Effector CD4-positive, alpha-beta T cell (primary cell): ENCODE results near the gene RMI1.

Source experiments
- DNase-seq: peaks from one replicate; pipeline ENCODE4 v3.0.0-alpha.2; 2020

The RMI1 gene

DNA sequence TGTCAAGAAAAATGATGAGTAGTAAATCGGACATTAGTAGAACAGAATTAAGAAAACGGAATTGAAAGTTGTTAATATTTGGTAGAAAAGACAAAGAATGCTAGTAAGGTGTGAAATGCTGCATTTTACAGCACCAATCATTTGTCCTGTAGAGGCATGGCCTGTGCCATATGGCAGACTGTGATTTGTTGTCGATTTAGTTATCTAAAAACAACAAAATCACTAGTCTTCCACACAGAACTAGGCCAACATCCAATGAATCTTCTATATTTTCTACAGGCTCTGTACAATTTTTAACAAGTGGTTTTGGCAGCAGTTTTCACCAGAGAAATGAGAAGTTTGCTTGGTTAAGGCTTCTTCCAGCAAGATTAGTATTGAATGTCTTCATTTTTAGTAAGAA, 11.0 kb upstream of the RMI1 start:
- no peak for DNase-seq

DNA sequence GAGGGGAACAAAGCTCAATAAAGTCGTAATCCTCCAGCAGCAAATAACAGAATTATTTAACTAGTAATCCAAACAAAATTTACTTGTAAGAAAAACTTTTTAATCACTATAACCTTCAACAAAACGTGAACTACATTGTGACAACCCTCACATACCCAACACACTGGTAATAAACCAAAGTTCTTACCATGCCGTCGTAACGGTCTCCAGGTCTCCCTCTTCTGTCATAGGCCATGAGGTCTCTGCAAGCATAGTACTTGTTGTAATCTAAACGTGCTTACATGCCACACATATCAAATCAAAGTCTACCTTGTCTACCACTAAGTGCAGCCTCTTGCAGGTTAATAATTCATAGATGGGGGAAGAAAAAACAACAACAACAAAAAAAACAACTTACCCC, 9.1 kb upstream of the RMI1 start:
- DNase-seq: no peak

DNA sequence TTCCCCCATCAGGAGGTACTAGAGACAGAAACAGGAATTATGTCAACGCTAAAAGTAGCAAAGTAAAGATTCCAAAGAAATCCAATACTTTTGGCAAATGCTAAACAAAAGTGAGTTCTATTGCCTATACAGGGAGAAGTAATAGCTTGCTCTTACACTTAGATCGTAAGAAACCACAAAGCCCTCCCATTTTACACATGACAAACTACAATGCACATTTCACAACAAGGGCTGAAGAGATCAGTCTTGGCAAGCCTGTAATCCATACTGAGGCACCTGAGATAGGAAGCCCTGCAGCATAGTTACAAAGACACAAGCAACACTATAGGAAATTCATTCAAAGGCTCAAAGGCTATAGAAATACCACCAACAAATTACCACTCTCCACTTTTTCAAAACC, 8.3 kb upstream of the RMI1 start:
- no peak for DNase-seq

DNA sequence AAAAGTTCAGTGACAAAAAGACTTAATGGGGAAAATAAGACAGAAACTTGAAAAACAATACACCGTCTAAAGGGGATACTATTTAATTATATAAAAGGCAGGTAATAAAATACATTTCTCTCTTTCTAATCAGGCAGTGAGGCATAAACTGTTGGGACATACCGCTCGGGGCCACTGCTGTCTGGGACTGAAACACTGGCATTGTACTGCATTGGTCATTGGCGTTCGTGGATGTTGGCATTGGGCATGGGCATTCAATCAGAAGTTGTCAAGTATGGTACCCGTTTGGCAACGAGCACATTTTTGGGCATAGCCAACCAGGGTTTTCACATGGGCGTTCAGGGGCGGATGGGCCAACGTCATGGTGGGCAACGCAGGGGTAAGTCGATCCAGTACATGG, 5.3 kb upstream of the RMI1 start:
- no peak for DNase-seq

DNA sequence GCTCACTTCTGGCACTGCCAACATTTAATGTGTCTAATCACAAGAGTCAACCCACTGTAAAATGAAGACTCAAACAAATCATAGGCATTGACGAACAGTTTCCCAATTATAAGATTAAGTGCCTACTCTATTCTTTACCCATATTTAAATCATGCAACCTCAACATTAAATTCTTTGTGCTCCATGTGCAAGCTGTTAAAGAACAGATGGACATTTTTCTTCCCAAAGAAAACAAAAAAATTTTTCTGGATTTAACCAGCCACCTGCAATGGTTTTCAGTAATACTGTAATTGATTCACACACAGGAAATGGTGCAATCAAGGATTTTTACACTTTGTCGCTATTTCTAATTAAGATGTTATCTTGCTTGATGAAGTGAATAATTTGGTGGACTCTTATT, 4.2 kb upstream of the RMI1 start:
- DNase-seq: no peak

DNA sequence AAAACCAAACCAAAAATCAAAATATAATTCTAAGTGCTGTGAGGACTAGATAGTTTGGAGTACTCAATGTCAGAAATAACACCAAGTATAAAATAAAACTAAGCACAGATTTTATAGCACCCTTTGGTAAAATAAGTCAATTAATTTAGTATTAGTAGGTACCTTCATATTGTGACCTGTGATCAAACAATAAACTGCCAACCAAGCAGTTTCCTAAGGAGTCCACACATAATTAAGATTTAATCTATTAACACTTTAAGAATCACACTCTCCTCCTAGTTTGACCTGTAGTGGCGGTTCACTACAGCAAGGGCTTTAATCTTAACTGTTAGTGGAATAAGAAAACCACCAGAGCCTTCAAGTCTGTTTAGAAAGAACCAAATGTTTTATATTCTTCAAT, 3.4 kb upstream of the RMI1 start:
- DNase-seq: no peak

DNA sequence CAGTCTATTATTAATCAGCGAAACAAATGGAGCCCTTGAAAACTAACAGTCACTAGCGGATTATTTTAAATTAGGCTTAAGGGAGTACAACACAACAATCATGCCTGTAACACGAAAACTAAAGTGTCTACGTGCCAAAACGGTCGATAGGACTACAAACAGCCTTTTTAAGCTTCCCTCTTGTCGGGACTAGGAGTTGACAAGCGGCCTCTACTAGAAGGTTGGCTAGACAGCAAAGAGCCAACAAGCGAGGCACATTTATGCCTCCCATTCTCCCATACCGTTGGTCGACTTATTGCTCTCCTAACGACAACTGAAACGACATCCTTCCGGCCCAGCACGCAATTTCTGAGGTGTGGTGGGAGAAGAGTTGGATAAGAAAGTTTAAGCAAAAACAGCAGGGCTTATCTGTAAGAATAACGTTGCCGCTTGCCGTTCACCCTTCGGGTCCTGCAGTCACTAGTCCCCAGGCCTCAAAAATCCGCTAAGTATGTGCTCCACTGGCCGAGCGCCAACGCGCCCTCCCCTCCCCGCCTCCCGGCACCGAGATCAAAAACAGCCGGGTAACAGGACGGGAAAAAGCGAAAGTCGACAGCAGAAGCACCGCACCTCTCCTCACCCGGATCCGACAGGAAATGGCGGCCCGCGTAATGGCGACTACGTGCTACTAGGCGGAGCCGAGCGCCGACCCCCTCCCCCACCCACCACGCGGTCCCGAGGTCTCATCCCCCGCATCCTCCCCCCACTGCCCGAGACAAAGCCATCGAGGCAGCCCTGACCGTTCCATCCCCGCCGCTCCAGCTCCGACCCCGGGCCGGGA, 1.4 kb upstream of the RMI1 start:
- DNase-seq: peak; percentile 85

DNA sequence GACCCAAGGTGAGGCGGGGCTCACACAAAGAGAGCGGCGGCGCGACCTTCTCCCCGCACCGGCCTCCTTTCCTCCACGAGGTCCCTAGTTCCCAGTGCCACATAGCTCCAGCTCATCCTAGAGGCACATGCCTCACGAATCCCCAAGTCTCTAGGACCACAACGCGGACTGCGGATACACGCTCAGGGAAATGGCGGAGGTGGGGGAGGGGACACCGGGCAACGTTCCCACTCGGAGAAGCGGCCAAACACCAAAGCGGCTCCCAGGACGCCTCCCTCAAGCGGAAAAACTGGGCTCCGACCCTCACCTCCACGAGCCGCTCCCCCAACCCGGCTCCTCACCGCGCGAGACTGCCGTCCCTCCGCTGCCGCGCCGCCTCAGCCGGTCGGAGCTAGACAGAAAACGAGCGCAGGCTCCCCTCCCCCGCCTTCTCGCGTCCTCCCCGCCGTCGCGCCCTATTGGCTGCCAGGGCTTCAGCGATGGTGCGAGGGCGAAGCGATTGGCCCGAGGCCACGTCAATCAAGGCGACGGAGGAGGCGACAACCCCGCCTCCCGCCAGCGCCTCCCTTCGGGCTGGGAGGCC, 702 bp upstream of the RMI1 start, which contains the start of gene HNRNPK:
HNRNPK (minus strand) TSS at position 404 of the 583 bp plus-strand sequence. CDS start 1,963 bp downstream, outside the sequence.
- DNase-seq: peak; percentile 100

DNA sequence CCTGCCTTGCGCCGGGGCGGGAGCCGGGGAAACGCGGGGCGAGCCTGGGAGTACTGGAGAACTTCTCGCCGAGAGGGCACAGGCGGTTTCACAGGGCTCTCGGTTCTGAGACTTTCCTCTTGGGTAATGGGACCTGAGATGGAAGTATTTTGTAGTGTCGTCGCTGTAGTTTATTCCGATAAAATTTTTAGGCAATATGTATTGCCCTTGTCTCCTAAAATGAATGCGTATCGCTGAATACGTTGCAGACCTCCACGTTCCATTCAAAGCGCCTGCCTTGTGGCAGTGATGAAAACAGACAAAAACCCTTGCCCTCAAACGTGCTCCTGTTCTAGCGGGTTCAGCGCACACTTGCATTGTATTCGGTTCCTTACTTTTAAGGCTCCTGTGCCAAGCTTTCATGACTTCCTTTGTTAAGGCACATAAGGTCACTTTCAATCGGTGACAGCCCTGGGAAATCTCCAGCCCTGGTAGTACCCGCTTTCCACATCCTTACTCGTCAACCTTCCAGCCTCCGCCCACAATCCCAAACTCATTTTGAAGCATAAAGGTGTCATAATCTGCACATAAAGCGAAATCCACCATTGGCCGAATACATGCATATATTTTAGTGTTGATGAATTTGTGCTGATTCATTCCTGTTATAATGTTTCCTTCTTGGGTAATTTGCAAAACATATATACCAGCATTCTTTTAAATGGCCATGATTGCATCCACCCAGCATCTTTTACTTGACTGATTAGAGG, 694 bp downstream of the RMI1 start:
- DNase-seq: no peak

DNA sequence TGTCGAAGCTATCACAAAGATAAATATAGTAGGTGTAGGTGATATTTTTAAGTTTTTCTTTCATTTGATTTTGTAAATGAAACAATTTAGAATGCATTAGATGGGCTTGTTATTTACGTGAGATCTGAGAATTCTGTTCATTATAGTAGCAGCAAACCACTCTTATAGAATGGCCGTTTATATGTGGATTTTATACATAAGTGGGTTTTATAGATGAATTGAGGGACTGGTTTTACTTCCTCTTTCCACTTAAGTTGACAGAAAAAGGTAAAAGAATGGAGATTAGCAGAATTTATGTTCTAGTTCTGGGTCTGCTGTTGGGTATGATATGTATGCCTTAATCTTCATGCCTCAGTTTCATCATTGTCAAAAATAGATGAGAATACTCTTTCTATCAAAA, 5.6 kb downstream of the RMI1 start:
- DNase-seq: no peak

DNA sequence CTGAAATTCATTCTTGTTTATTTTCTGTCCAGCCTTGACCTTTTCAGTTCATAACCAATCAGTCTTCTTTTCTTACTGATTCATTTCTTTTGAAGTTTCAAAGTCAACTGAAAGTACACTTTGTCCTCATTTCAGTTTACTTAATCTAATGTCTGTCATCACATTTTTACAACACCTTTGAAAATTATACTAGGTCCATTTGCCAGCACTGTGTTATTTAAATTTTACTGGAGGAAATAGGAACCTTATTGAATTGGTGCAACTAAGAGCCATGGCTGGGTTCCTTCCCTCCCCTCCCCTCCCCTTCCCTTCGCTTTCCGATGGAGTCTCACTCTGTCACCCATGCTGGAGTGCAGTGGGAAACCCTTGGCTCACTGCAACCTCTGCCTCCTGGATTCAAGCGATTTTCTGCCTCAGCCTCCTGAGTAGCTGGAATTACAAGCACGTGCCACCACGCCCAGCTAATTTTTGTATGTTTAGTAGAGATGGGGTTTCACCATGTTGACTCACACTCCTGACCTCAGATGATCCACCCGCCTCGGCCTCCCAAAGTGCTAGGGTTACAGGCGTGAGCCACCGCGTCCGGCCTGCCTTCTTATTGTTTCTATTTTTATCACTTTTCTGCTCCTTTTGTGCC, 6.3 kb downstream of the RMI1 start:
- DNase-seq: no peak

DNA sequence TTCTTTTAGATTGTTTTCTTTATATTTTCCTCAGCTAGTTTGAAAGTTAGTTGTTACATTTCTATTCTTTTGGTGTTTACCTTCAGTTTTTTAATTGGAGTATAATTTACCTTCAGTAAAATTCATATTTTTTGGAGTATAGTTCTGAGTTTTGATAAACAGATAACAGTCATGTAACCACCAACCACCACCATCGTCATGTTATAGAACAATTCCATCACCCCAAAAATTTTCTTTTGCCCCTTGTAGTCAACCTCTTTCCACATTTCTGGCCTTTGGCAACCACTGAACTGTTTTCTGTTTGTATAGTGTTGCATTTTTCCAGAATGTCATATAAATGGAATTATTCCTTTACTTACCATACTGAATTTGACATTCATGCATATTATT, 6.8 kb downstream of the RMI1 start:
- DNase-seq: no peak

DNA sequence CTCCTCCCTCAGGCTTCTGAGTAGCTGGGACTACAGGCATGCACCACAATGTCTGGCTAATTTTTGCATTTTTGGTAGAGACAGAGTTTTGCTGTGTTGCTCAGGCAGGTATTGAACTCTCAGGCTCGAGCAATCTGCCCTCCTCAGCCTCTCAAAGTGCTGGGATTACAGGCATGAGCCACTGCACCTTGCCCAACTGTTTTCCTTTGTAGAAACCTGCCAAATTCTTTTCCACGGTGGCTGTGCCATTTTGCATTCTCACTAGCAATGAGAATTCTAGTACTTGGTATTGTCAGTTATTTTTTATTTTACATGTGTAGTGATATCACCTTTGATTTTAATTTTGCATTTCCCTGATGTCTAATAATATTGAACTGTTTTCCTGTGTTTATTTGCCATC, 7.8 kb downstream of the RMI1 start:
- no peak for DNase-seq

DNA sequence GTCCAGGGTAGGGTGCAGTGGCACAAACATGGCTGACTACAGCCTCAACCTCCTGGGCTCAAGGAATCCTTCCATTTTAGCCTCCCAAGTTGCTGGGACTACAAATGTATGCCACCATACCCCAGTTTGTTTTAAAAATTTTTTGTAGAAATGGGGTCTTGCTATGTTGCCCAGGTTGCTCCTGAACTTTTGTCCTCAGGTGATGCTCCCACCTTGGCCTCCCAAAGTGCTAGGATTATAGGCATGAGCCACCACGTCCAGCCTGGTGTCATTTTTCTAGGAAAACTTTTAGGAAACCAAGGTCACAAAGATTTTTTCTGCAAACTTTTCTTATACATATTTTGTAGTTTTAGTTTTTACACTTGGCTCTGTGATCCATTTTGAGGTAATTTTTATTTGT, 10.8 kb downstream of the RMI1 start:
- no peak for DNase-seq

DNA sequence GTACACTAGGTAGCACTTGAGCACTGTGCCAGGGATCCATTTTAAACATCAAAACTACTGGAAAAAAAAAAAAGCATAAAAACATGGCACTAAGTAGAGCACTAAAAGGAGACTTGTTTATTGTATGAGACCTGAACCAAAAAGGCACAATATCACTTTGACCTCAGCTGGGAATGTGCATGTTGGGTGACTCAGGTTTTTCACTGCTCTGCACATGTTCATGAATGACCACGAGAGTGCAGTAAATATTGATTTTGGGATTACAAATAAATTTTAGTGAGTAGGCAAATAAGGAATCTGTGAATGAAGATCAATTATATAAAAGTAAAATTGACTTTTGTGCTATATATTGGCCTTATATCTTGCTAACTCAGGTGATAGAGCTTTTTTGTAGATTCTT, 11.8 kb downstream of the RMI1 start:
- no peak for DNase-seq

DNA sequence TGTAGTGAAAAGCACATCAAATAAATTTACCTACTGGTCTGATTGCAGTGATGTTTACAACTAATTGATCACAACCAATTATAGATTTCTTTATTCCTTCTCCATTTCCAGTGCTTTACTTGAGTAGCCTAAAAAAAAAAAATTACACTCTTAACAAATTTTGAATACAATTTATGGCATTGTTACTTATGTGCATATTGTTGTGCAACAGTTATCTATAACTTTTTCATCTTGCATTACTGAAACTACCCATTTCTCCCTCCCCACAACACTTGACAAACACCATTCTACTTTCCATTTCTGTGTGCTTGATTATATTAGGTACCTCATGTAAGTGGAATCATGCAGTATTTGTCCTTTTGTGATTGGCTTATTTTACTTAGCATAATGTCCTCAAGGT, 12.3 kb downstream of the RMI1 start:
- no peak for DNase-seq

DNA sequence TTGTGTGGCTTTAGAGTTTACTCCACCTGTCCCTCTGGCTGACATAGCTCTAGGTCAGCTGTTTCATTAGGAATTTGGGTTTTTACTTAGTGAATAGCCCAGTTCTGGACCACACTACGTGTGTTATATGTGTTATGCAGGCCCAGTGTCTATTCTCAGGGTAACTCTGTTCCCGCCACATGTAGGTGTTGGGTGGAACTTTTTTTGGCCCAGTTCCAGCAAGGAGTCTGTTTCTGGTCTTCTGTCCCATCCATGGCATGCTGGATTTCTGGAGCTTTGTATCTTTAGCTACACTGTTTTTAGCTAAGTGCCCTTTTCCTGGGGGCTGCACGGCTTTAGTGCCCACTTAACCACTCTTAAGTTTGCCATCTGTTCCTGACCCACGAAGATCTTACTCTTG, 15.5 kb downstream of the RMI1 start:
- DNase-seq: no peak

DNA sequence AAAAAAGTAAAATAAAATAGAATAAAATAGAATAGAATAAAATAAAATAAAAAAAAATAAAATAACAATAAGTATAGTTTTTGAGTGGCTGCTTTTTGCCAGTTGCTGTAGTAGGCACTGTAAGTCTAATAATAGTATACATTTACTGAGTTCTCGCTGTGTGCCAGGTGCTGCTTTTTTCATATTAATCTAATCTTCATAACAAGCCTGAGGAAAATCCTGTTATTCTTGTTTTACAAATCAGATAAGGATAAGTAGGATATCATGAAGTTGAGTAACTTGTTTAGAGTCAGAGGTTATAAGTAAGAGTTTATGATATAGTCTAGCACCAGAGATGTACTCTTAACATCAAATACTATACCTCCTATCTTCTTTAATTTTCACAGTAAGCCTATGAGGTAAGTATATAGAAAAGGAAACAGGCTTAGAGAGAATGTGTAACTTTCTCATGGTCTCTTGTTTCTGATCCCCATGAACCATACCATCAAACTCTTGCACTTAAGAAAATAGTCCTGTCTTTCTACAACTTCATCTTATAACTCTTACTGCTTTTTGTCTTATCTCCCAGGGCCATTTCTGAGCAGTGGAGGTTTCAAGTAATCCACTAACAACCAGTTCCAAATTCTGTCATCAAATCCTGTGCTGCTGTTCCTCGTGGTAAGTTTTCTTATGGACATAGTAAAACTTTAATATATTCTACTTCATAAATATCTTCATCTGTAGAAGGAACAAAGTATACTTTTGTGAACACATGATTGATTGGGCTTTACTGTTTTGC, 18.7 kb downstream of the RMI1 start:
- no peak for DNase-seq

DNA sequence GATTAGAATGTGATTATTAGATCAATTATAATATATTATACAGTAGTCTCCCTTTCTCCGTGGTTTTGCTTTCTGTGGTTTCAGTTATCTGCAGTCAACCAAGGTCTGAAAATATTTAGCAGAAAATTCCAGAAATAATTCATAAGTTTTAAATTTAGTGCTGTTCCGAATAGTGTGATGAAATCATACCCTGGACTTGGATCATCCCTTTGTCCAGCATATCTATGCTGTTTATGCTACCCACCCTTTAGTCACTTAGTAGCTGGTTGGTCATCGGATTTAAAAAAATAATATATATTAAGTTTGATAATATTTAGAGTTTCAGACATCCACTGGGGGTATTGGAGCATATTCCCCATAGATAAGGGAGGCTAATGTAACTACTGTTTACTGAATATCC, 19.6 kb downstream of the RMI1 start:
- no peak for DNase-seq

DNA sequence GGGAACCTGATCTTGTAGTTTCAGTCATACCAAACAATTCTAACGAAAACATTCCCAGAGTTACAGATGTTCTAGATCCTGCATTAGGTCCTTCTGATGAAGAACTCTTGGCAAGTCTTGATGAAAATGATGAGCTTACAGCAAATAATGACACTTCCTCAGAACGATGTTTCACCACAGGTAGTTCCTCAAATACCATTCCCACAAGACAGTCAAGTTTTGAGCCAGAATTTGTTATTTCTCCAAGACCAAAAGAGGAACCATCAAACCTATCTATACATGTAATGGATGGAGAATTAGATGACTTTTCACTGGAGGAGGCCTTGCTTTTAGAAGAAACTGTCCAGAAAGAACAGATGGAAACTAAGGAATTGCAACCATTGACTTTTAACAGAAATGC, 21.0 kb downstream of the RMI1 start:
- DNase-seq: no peak

DNA sequence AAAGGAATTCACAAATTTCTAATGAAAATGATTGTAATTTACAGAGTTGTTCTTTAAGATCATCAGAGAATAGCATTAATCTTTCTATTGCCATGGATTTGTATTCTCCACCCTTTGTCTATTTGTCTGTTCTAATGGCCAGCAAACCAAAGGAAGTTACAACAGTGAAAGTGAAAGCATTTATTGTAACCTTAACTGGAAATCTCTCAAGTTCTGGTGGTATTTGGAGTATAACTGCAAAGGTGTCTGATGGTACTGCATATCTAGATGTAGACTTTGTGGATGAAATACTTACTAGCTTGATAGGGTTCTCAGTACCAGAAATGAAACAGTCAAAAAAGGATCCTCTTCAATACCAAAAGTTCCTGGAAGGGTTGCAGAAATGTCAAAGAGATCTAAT, 21.7 kb downstream of the RMI1 start:
- DNase-seq: no peak

DNA sequence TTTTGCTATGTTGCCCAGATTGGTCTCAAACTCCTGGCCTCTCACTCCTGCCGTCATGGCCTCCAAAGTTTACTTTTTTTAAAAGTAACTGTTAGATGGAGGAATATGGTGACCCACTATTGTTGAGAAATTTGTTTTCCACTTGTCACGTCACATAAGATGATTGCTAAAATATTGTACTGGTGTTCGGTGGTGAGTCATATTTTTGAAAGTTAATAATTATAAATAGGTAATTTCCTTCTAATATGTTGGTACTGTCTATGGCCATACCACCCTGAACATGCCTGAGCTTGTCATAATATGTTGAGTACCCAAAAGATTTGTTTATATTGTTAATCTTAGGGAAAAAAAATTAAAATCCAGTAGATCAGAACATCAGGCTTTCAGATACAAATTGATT, 22.6 kb downstream of the RMI1 start:
- no peak for DNase-seq

DNA sequence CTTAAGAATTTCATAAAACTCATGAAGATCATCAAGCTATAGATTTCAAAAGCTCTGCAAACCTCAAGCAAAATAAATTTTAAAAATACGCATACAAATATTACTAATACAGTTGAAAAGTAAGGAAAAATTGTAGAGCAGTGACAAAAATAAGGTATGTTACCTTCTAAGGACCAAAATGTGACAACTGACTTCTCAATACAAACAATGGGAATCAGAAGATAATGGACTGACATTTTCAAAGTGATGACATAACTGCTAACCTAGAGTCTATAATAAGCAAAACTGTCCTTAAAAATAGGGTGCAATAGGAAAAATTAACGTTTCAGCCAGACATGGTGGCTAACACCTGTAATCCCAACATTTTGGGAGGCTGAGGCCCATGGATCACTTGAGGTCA, 27.1 kb downstream of the RMI1 start:
- no peak for DNase-seq
